SU-DHL-6 (cell line): ENCODE results near the gene ITGA8.

ENCODE experiments used
- H2AFZ ChIP-seq: fragments of 200-600 bp; sonication (generic); 2 replicates; pipeline ENCODE4 v1.6.1; 2014; ENCODE audit warnings: low read depth, mild to moderate bottlenecking, moderate library complexity, mixed read lengths, antibody characterized with exemption, low read length; ENCODE audit not compliant: severe bottlenecking
- H3F3A ChIP-seq: fragments of 200-600 bp; shearing (Covaris generic); 2 replicates; pipeline ENCODE4 v1.6.0; 2016; ENCODE audit warnings: antibody characterized with exemption, mild to moderate bottlenecking; ENCODE audit not compliant: insufficient read depth
- H3K27ac ChIP-seq: fragments of 200-600 bp; sonication (generic); 2 replicates; pipeline ENCODE4 v1.5.1; 2016; ENCODE audit warnings: low read depth, mild to moderate bottlenecking, low read length, moderate library complexity, mixed read lengths
- H3K27me3 ChIP-seq: fragments of 200-600 bp; sonication (generic), shearing (Covaris generic); 2 replicates; pipeline ENCODE4 v1.6.0; 2014; ENCODE audit warnings: mild to moderate bottlenecking, low read length
- H3K36me3 ChIP-seq: fragments of 200-600 bp; sonication (generic); 2 replicates; pipeline ENCODE4 v1.6.1; 2014; ENCODE audit warnings: mild to moderate bottlenecking, low read length, mixed read lengths
- H3K4me2 ChIP-seq: fragments of 300-600, 200-600 bp; shearing (Covaris generic), sonication (generic); 2 replicates; pipeline ENCODE4 v1.6.0; 2014; ENCODE audit warnings: low read length, low read depth, mild to moderate bottlenecking; ENCODE audit not compliant: poor library complexity, severe bottlenecking
- H3K4me3 ChIP-seq: fragments of 200-600 bp; sonication (generic); 2 replicates; pipeline ENCODE4 v1.5.1; 2014; ENCODE audit warnings: antibody characterized with exemption, low read length, mild to moderate bottlenecking, mixed read lengths; ENCODE audit not compliant: insufficient read depth, poor library complexity, severe bottlenecking
- H3K79me2 ChIP-seq: fragments of 200-600 bp; sonication (generic); 2 replicates; pipeline ENCODE4 v1.6.1; 2014; ENCODE audit warnings: mild to moderate bottlenecking, low read length, moderate library complexity; ENCODE audit not compliant: insufficient read depth
- H3K9ac ChIP-seq: fragments of 200-600 bp; sonication (generic); 2 replicates; pipeline ENCODE4 v1.7.0; 2014; ENCODE audit warnings: mild to moderate bottlenecking, low read length
- H3K9me2 ChIP-seq: fragments of 200-600 bp; sonication (generic); replicated peaks from 2 replicates; pipeline ENCODE4 v1.6.1; 2014; ENCODE audit warnings: low read length; ENCODE audit not compliant: insufficient read depth
- H3K9me3 ChIP-seq: fragments of 200-600 bp; sonication (generic); 2 replicates; pipeline ENCODE4 v1.6.1; 2014; ENCODE audit warnings: low read length, mixed read lengths; ENCODE audit not compliant: insufficient read depth
- H4K20me1 ChIP-seq: fragments of 200-600 bp; sonication (generic); 2 replicates; pipeline ENCODE4 v1.6.1; 2014; ENCODE audit warnings: low read depth, mild to moderate bottlenecking, antibody characterized with exemption, low read length, moderate library complexity, mixed read lengths
- CTCF ChIP-seq: fragments of 200-600 bp; sonication (generic); IDR thresholded peaks from one replicate; pipeline ENCODE4 v1.5.1; 2017; ENCODE audit warnings: antibody characterized with exemption, mild to moderate bottlenecking, low read length, moderate library complexity; ENCODE audit not compliant: insufficient read depth, poor library complexity, severe bottlenecking
- EZH2phosphoT487 ChIP-seq: fragments of 200-600 bp; sonication (generic), shearing (Covaris generic); conservative IDR thresholded peaks from 2 replicates; pipeline ENCODE4 v1.6.1; 2018; ENCODE audit warnings: mild to moderate bottlenecking, antibody characterized with exemption, low read length, moderate library complexity, mixed read lengths

The ITGA8 gene

DNA sequence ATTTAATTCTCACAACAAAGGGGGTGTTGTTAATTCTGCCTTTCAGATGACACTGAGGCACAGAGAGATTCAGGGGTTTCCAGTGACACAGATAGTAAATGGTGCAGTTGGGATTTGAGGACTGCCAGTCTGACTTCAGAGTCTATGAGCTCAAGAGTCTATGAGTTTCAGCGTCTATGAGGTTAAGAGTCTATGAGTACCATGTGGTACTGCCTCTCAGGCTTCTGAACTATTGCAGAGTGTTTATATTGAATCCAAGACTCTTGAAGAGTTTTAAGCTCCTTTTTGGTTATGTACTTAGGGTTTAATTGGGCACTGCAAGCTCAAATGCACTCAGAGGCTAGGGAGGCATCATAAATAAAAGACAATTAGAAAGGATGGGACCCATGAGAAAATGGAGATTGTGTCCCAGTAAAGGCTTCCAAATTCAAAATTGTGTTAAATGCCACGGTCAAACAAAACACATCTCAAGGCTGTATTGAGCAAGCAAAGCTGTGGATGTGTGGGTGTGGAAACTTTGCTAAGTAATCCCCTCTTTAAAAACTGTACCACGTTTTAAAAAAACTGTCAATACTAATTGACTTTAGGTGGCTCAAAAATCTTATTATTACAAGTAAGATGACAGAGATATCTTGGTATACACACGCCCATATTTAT is 224.7 kb downstream of the ITGA8 start:
- Histone ChIP-seq H3K4me2 (no peak overlapping the region), H3K9me3 (no peaks in the 10 kb centered on the region), H3K27me3 (no peaks in the 10 kb centered on the region), H3K4me3 (no peak overlapping the region), H3F3A (no peaks in the 10 kb centered on the region), H3K9ac (no peak overlapping the region), H3K9me2 (no peaks in the 10 kb centered on the region; the same call in 1 of the 2 replicates), H3K79me2 (no peaks in the 10 kb centered on the region), H3K36me3 (no peaks in the 10 kb centered on the region), H3K27ac (no peak overlapping the region), H2AFZ (no peak overlapping the region), H4K20me1 (no peaks in the 10 kb centered on the region)
- TF ChIP-seq CTCF (no peak), EZH2phosphoT487 (no peak)

GRCh38 chr10:15491856-15492642 is 227.7 kb downstream of the ITGA8 start:
- H3K27ac ChIP-seq = no peak overlapping the region
- no peaks in the 10 kb centered on the region for H3K9me3 ChIP-seq
- H4K20me1 ChIP-seq = no peaks in the 10 kb centered on the region
- no peak overlapping the region for H3K9ac ChIP-seq
- TF ChIP-seq CTCF (no peak), EZH2phosphoT487 (no peak)
- H3K27me3 ChIP-seq = no peaks in the 10 kb centered on the region
- H3K79me2 ChIP-seq = no peaks in the 10 kb centered on the region
- H3F3A ChIP-seq = no peaks in the 10 kb centered on the region
- H3K4me2 ChIP-seq = no peak overlapping the region
- H3K4me3 ChIP-seq = no peak overlapping the region
- H3K9me2 ChIP-seq = no peaks in the 10 kb centered on the region
- no peak overlapping the region for H2AFZ ChIP-seq
- no peaks in the 10 kb centered on the region for H3K36me3 ChIP-seq

DNA sequence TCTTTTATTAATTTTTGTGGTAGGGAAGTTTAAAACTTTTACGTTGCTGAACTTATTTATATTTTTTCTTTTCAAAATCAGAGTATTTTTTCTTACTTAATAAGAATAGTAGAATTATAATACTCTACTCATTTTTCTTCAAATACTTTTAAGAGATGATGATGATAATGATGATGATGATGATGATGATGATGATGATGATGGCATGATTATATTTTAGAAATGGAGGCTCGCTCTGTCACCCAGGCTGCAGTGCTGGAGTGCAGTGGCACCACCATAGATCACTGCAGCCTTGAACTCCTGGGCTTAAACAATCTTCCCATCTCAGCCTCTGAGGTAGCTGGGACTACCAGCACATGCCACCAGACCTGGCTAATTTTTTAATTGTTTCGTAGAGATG is 230.3 kb downstream of the ITGA8 start:
- Histone ChIP-seq H2AFZ (no peak overlapping the region), H3K36me3 (no peaks in the 10 kb centered on the region), H3K4me2 (no peak overlapping the region), H3K9me3 (no peaks in the 10 kb centered on the region), H3F3A (no peaks in the 10 kb centered on the region), H3K9me2 (no peaks in the 10 kb centered on the region), H3K27ac (no peak overlapping the region), H3K9ac (no peak overlapping the region), H3K27me3 (no peaks in the 10 kb centered on the region), H3K4me3 (no peak overlapping the region), H4K20me1 (no peaks in the 10 kb centered on the region), H3K79me2 (no peaks in the 10 kb centered on the region)
- TF ChIP-seq EZH2phosphoT487 (no peak), CTCF (no peak)
